Activated CD4-positive, alpha-beta T cell treated with anti-CD3 and anti-CD28 coated beads, Interleukin-2, amount 50 U/mL, for 24 hours (primary cell): ENCODE measurements around the gene DGLUCY.
"Not testable (repeated sequence)": the region's sequence is repeated elsewhere in the genome, so short reads cannot be mapped to it uniquely, and the experiment has no call there.

Source experiments
- DNase-seq, 2 donors: peaks; one replicate each; pipeline ENCODE4 v3.0.0-alpha.2; 2020; ENCODE audit warnings: low read depth in 1 of 2, low spot score in 1 of 2

Gene DGLUCY

GRCh38 chr14:91167380-91167770 is 53.5 kb downstream of the DGLUCY start:
- DNase-seq, result no peak

- no peak for DNase-seq
These were observed 56.1 kb downstream of the DGLUCY start for GRCh38 chr14:91169951-91170350.

GRCh38 chr14:91170504-91171121 is 56.7 kb downstream of the DGLUCY start:
- no peak for DNase-seq

- DNase-seq, result no peak
These were observed 57.4 kb downstream of the DGLUCY start for GRCh38 chr14:91171291-91171690.

- DNase-seq, result peak; percentile 68 to 80
These were observed 59.4 kb downstream of the DGLUCY start for GRCh38 chr14:91173221-91173670.

- no peak for DNase-seq
These were observed 60.0 kb downstream of the DGLUCY start for GRCh38 chr14:91173904-91174303.

- DNase-seq, result no peak
These were observed 61.7 kb downstream of the DGLUCY start for GRCh38 chr14:91175291-91176201.

GRCh38 chr14:91177073-91178034 is 63.5 kb downstream of the DGLUCY start:
- peak; percentile 27 to 64 for DNase-seq

- DNase-seq, result no peak
These were observed 66.7 kb downstream of the DGLUCY start for GRCh38 chr14:91180611-91181010.

GRCh38 chr14:91182753-91183152 is 68.9 kb downstream of the DGLUCY start:
- not testable (repeated sequence) for DNase-seq

GRCh38 chr14:91184559-91184958 is 70.7 kb downstream of the DGLUCY start:
- no peak for DNase-seq

- DNase-seq, result no peak
These were observed 71.8 kb downstream of the DGLUCY start for GRCh38 chr14:91185721-91186120.

GRCh38 chr14:91186515-91187066 is 72.7 kb downstream of the DGLUCY start:
- DNase-seq, result no peak

GRCh38 chr14:91187271-91187670 is 73.4 kb downstream of the DGLUCY start:
- DNase-seq, result no peak

GRCh38 chr14:91190853-91191252 is 77.0 kb downstream of the DGLUCY start:
- no peak for DNase-seq

- no peak for DNase-seq
These were observed 79.2 kb downstream of the DGLUCY start for GRCh38 chr14:91193069-91193468.

- no peak for DNase-seq
These were observed 82.0 kb downstream of the DGLUCY start for GRCh38 chr14:91195881-91196280.

- DNase-seq, result no peak
These were observed 83.8 kb downstream of the DGLUCY start for GRCh38 chr14:91197631-91198030.

- DNase-seq, result not testable (repeated sequence)
These were observed 86.9 kb downstream of the DGLUCY start for GRCh38 chr14:91200802-91201201.

- DNase-seq, result no peak
These were observed 88.5 kb downstream of the DGLUCY start for GRCh38 chr14:91202234-91202974.
